Hippocampal formation (tissue), 2 donors: ENCODE measurements around the gene SLC48A1.
"Not testable (repeated sequence)": the region's sequence is repeated elsewhere in the genome, so short reads cannot be mapped to it uniquely, and the experiment has no call there.

Experiments used
- DNase-seq, 2 donors: peaks; one replicate each; lab custom pipeline; 2025; lab: John Stamatoyannopoulos, UW

Gene SLC48A1

GRCh38 chr12:47811581-47812484 is 38.8 kb downstream of the SLC48A1 start:
- no peak for DNase-seq

GRCh38 chr12:47812797-47813510 is 39.9 kb downstream of the SLC48A1 start:
- DNase-seq: peak in 1 of 2 donors; percentile 59

GRCh38 chr12:47813511-47814196 is 40.6 kb downstream of the SLC48A1 start:
- no peak for DNase-seq

GRCh38 chr12:47814539-47815170 is 41.6 kb downstream of the SLC48A1 start:
- DNase-seq: no peak

GRCh38 chr12:47815447-47815846 is 42.4 kb downstream of the SLC48A1 start:
- DNase-seq: not testable (repeated sequence)

- DNase-seq: no peak
Measured at GRCh38 chr12:47816403-47817271, 43.6 kb downstream of the SLC48A1 start.

GRCh38 chr12:47817272-47818006 is 44.4 kb downstream of the SLC48A1 start:
- DNase-seq: no peak

- DNase-seq: no peak
Measured at GRCh38 chr12:47818007-47818376, 45.0 kb downstream of the SLC48A1 start.

- DNase-seq: no peak
Measured at GRCh38 chr12:47818467-47819137, 45.6 kb downstream of the SLC48A1 start.

GRCh38 chr12:47819138-47819895 is 46.3 kb downstream of the SLC48A1 start:
- DNase-seq: peak; percentile 45 to 61

GRCh38 chr12:47819896-47820630 is 47.0 kb downstream of the SLC48A1 start, which contains the start of gene HDAC7:
Gene HDAC7 (minus strand): TSS chr12:47819903. CDS start chr12:47819785, 118 bp downstream.
- peak; percentile 71 to 78 for DNase-seq

- DNase-seq: no peak
Measured at GRCh38 chr12:47820631-47821345, 47.8 kb downstream of the SLC48A1 start.

GRCh38 chr12:47821346-47821706 is 48.3 kb downstream of the SLC48A1 start:
- DNase-seq: no peak

GRCh38 chr12:47822401-47822800 is 49.4 kb downstream of the SLC48A1 start:
- DNase-seq: no peak

- no peak for DNase-seq
Measured at GRCh38 chr12:47822863-47823262, 49.8 kb downstream of the SLC48A1 start.

GRCh38 chr12:47823422-47824086 is 50.5 kb downstream of the SLC48A1 start:
- no peak for DNase-seq

- DNase-seq: no peak
Measured at GRCh38 chr12:47824198-47824597, 51.2 kb downstream of the SLC48A1 start.
